NB4 (cell line): ENCODE measurements around the gene MAGI1.

Experiments used
- CTCF ChIP-seq: IDR thresholded peaks from one replicate; pipeline ENCODE4 v1.5.1; 2012; ENCODE audit warnings: low read depth, low read length
- MAX ChIP-seq: IDR thresholded peaks from 2 replicates; pipeline ENCODE4 v1.6.1; 2011; ENCODE audit warnings: low read depth, low read length
- MYC ChIP-seq: IDR thresholded peaks from 2 replicates; pipeline ENCODE4 v1.6.1; 2011; ENCODE audit warnings: low read depth, low read length
- POLR2A ChIP-seq: IDR thresholded peaks from 2 replicates; pipeline ENCODE4 v1.6.1; 2011; ENCODE audit warnings: mild to moderate bottlenecking; ENCODE audit not compliant: insufficient read length; ENCODE audit errors: extremely low read depth

DNA sequence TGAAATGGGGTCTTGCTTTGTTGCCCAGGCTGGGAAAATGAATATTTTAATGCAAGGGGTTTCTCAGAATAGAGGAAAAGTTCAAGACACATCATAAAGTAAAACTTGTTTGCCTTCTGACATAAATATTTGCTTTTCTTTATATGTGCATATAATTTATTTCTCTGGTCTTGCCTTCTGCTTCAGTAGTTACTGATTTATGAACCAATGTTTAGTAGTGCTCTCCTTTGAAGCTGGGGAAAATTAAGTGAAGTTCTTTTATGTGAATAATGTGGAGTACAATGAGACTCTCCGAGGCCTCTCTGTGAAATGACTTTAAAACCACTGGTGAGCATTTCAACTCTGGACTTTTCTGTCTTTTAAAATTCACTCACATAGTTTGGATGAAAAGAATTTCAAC, 55.6 kb downstream of the MAGI1 start:
- TF ChIP-seq CTCF (no peak), MYC (no peak), POLR2A (no peak), MAX (no peak)
